Neural progenitor cell (in vitro differentiated cells): ENCODE data around the gene FRAS1.

Experiments
- EZH2 ChIP-seq: fragments of 200-600 bp; sonication (generic); IDR thresholded peaks from 2 replicates; pipeline ENCODE4 v1.6.1; 2017; ENCODE audit warnings: antibody characterized with exemption, mild to moderate bottlenecking, moderate library complexity
- EZH2phosphoT487 ChIP-seq: fragments of 200-600 bp; sonication (generic); IDR thresholded peaks from 2 replicates; pipeline ENCODE4 v1.6.1; 2017; ENCODE audit warnings: antibody characterized with exemption
- TF ChIP-seq, protein P1 (sequence below): fragments of 200-600 bp; sonication (generic); IDR thresholded peaks from 2 replicates; pipeline ENCODE4 v1.5.1; 2017; ENCODE audit warnings: antibody characterized with exemption, mild to moderate bottlenecking

- TF ChIP-seq, protein P1, sequence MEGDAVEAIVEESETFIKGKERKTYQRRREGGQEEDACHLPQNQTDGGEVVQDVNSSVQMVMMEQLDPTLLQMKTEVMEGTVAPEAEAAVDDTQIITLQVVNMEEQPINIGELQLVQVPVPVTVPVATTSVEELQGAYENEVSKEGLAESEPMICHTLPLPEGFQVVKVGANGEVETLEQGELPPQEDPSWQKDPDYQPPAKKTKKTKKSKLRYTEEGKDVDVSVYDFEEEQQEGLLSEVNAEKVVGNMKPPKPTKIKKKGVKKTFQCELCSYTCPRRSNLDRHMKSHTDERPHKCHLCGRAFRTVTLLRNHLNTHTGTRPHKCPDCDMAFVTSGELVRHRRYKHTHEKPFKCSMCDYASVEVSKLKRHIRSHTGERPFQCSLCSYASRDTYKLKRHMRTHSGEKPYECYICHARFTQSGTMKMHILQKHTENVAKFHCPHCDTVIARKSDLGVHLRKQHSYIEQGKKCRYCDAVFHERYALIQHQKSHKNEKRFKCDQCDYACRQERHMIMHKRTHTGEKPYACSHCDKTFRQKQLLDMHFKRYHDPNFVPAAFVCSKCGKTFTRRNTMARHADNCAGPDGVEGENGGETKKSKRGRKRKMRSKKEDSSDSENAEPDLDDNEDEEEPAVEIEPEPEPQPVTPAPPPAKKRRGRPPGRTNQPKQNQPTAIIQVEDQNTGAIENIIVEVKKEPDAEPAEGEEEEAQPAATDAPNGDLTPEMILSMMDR = no peak
- TF ChIP-seq EZH2 (no peak), EZH2phosphoT487 (no peak)
These were observed 33.0 kb upstream of the FRAS1 start for GRCh38 chr4:78024085-78024484.
